Right lung (tissue), 5 donors: Measurements from ENCODE around the gene NDC1. TPM values are rescaled to one million over a fixed set of nuclear protein-coding genes. Genes with fewer than 3 reads are reported as not detected.
"Not testable (repeated sequence)": the region's sequence is repeated elsewhere in the genome, so short reads cannot be mapped to it uniquely, and the experiment has no call there.

ENCODE experiments used
- DNase-seq, 2 donors: peaks; one replicate each; pipeline ENCODE4 v3.0.0-alpha.2; 2013
- polyA plus RNA-seq, 5 donors: library from polyadenylated mRNA; unstranded; fragments of 120-200 nt; gene quantifications; one replicate each; pipeline versions ENCODE4 v1.2.1 to v1.2.3, GENCODE V29; 2013; ENCODE audit warnings: inconsistent platforms in 1 of 5, low replicate concordance in 1 of 5; ENCODE audit not compliant: insufficient read length in 5 of 5, insufficient read depth in 1 of 5

The NDC1 gene
- polyA plus RNA-seq, 5 donors = 17.1 to 31.3 (median 22.1) TPM

GRCh38 chr1:53834776-53835175 is 3.3 kb downstream of the NDC1 start:
- no peak for DNase-seq

GRCh38 chr1:53833393-53833792 is 4.7 kb downstream of the NDC1 start:
- DNase-seq = no peak

GRCh38 chr1:53826367-53826766 is 11.7 kb downstream of the NDC1 start:
- DNase-seq = no peak

GRCh38 chr1:53825306-53825705 is 12.8 kb downstream of the NDC1 start:
- DNase-seq = no peak

- DNase-seq = no peak
These were observed 15.2 kb downstream of the NDC1 start for GRCh38 chr1:53822931-53823330.

- DNase-seq = no peak
These were observed 16.7 kb downstream of the NDC1 start for GRCh38 chr1:53821380-53821779.

- DNase-seq = no peak
These were observed 18.7 kb downstream of the NDC1 start for GRCh38 chr1:53819387-53819786.

GRCh38 chr1:53816584-53816983 is 21.5 kb downstream of the NDC1 start:
- not testable (repeated sequence) for DNase-seq

- not testable (repeated sequence) for DNase-seq
These were observed 22.6 kb downstream of the NDC1 start for GRCh38 chr1:53815484-53815883.

GRCh38 chr1:53811414-53811851 is 26.7 kb downstream of the NDC1 start:
- no peak for DNase-seq

GRCh38 chr1:53810497-53810896 is 27.6 kb downstream of the NDC1 start:
- DNase-seq = no peak

- no peak for DNase-seq
These were observed 28.1 kb downstream of the NDC1 start for GRCh38 chr1:53810007-53810406.

- DNase-seq = no peak
These were observed 30.2 kb downstream of the NDC1 start for GRCh38 chr1:53807916-53808315.

GRCh38 chr1:53804791-53805505 is 33.1 kb downstream of the NDC1 start:
- DNase-seq = no peak

GRCh38 chr1:53804181-53804580 is 33.9 kb downstream of the NDC1 start:
- DNase-seq = no peak

GRCh38 chr1:53800621-53801020 is 37.5 kb downstream of the NDC1 start:
- no peak for DNase-seq

GRCh38 chr1:53799141-53799540 is 39.0 kb downstream of the NDC1 start:
- DNase-seq = no peak

GRCh38 chr1:53792806-53793205 is 45.3 kb downstream of the NDC1 start:
- DNase-seq = no peak

- no peak for DNase-seq
These were observed 50.4 kb downstream of the NDC1 start for GRCh38 chr1:53787655-53788054.

- no peak for DNase-seq
These were observed 55.0 kb downstream of the NDC1 start for GRCh38 chr1:53783056-53783455.

GRCh38 chr1:53781654-53782053 is 56.4 kb downstream of the NDC1 start:
- DNase-seq = no peak

- DNase-seq = no peak
These were observed 60.8 kb downstream of the NDC1 start for GRCh38 chr1:53777272-53777671.

- DNase-seq = no peak
These were observed 66.4 kb downstream of the NDC1 start for GRCh38 chr1:53771648-53772047.

GRCh38 chr1:53769780-53770179 is 68.3 kb downstream of the NDC1 start:
- DNase-seq = no peak
